ENCODE results near the gene PDZRN4. TPM values are rescaled to one million over a fixed set of nuclear protein-coding genes. Genes with fewer than 3 reads are reported as not detected.
A peak's percentile ranks its signal among the peaks of the same experiment; 100 is the strongest.

PDZRN4 gene
- total and polyA plus RNA-seq, 2 experiments from 2014 or later, result 0.90 TPM; not detected in 1

DNA sequence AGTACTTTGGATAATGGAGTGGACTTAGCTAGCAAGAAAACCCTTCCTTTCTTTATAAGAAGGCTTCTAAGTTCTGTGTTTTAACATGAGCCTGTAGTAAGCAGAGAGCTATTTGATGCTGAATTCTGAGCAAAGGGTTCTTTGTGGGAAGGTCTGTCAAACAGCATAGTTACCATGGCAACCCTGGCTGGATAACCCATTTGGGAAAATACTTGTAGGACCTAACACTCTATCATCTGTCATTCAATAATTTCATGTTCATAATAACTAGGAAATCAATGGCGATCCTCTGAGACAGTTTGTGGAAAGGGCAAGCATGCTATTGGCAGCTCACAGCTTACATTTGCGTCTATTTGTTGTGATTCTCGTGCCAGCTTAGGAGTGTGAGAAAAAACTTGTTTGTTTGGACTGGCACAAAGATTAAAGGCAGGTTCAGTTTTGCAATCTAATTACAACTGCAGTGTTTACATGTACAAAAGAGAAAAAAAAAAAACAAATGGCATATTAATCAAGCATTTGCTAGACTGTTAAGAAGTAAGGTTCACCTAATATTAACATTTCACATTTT lies 219.2 kb downstream of the PDZRN4 start:
- Mint-ChIP-seq H3K27ac (no peak overlapping the region), H3K27me3 (ENCODE audit: insufficient read depth, low read depth, poor library complexity) (peaks cover 2% of the 10 kb centered on the region), H3K36me3 (ENCODE audit: low read depth) (peaks cover 14% of the 10 kb centered on the region; the same call in 2 of the 3 replicates), H3K4me1 (peaks cover 19% of the 10 kb centered on the region; the same call in 2 of the 3 replicates), H3K9me3 (peaks cover 19% of the 10 kb centered on the region), H3K4me3 (no peak overlapping the region)
- Histone ChIP-seq H2AFZ (no peak overlapping the region), H3K79me2 (replicated peaks; ENCODE audit: insufficient read depth) (no peaks in the 10 kb centered on the region), H3K4me1 (ENCODE audit: insufficient read depth) (peaks cover 16% of the 10 kb centered on the region), H4K20me1 (replicated peaks; ENCODE audit: insufficient read depth) (no peaks in the 10 kb centered on the region), H3K36me3 (ENCODE audit: insufficient read depth) (no peaks in the 10 kb centered on the region), H3K27ac (ENCODE audit: low read depth) (no peak overlapping the region), H3K27me3 (ENCODE audit: insufficient read depth) (no peaks in the 10 kb centered on the region), H3K4me2 (no peak overlapping the region), H3K9me2 (ENCODE audit: insufficient read depth) (0 out of 2 replicates have a peak, but pooled peaks cover 3% of the 10 kb centered on the region), H3F3A (replicated peaks; ENCODE audit: low read depth) (no peaks in the 10 kb centered on the region), H3K4me3 (no peak overlapping the region)
- peak; percentile 51 for DNase-seq (ENCODE audit: low spot score)
- ATAC-seq, result no peak
- TF ChIP-seq, protein P1, sequence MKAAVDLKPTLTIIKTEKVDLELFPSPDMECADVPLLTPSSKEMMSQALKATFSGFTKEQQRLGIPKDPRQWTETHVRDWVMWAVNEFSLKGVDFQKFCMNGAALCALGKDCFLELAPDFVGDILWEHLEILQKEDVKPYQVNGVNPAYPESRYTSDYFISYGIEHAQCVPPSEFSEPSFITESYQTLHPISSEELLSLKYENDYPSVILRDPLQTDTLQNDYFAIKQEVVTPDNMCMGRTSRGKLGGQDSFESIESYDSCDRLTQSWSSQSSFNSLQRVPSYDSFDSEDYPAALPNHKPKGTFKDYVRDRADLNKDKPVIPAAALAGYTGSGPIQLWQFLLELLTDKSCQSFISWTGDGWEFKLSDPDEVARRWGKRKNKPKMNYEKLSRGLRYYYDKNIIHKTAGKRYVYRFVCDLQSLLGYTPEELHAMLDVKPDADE (IDR thresholded peaks at IDR 0.05), result no peak
- TF ChIP-seq JUNB (IDR thresholded peaks at IDR 0.05; ENCODE audit: unreplicated experiment) (no peak), EZH2phosphoT487 (IDR thresholded peaks at IDR 0.05; ENCODE audit: unreplicated experiment) (no peak), NANOG (IDR thresholded peaks at IDR 0.05; ENCODE audit: borderline replicate concordance) (no peak), CREB1 (CRISPR knock-in tag; IDR thresholded peaks at IDR 0.05; ENCODE audit: low read depth) (no peak)
- TF ChIP-seq, protein P2, sequence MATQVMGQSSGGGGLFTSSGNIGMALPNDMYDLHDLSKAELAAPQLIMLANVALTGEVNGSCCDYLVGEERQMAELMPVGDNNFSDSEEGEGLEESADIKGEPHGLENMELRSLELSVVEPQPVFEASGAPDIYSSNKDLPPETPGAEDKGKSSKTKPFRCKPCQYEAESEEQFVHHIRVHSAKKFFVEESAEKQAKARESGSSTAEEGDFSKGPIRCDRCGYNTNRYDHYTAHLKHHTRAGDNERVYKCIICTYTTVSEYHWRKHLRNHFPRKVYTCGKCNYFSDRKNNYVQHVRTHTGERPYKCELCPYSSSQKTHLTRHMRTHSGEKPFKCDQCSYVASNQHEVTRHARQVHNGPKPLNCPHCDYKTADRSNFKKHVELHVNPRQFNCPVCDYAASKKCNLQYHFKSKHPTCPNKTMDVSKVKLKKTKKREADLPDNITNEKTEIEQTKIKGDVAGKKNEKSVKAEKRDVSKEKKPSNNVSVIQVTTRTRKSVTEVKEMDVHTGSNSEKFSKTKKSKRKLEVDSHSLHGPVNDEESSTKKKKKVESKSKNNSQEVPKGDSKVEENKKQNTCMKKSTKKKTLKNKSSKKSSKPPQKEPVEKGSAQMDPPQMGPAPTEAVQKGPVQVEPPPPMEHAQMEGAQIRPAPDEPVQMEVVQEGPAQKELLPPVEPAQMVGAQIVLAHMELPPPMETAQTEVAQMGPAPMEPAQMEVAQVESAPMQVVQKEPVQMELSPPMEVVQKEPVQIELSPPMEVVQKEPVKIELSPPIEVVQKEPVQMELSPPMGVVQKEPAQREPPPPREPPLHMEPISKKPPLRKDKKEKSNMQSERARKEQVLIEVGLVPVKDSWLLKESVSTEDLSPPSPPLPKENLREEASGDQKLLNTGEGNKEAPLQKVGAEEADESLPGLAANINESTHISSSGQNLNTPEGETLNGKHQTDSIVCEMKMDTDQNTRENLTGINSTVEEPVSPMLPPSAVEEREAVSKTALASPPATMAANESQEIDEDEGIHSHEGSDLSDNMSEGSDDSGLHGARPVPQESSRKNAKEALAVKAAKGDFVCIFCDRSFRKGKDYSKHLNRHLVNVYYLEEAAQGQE (IDR thresholded peaks at IDR 0.05; ENCODE audit: unreplicated experiment), result no peak

DNA sequence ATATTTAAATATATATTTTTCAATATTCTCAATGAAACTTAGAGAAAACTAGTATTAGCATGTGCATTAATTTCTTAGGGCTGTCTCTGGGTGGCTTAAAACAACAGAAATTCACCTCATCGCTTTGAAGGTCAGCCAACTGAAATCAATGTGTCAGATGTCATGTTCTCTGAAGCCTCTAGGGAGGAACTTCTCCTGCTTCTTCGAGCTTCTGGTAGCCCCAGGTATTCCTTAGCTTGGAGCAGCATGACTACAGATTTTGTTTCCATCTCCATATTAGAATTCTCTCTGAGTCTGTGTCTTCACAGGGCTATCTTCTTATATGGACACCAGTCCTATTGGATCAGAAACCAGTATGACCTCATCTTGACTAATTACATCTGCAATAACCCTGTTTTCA lies 221.5 kb downstream of the PDZRN4 start:
- H3F3A ChIP-seq (replicated peaks; ENCODE audit: low read depth), result no peaks in the 10 kb centered on the region
- H3K27ac ChIP-seq (ENCODE audit: low read depth), result no peak overlapping the region
- H3K4me2 ChIP-seq, result no peak overlapping the region
- no peak overlapping the region for H2AFZ ChIP-seq
- peaks cover 9% of the 10 kb centered on the region; the same call in 2 of the 3 replicates for H3K36me3 Mint-ChIP-seq (ENCODE audit: low read depth)
- H3K4me3 ChIP-seq, result no peak overlapping the region
- H3K9me3 Mint-ChIP-seq, result peaks cover 14% of the 10 kb centered on the region
- H3K27ac Mint-ChIP-seq, result no peak overlapping the region
- no peaks in the 10 kb centered on the region for H3K27me3 Mint-ChIP-seq (ENCODE audit: insufficient read depth, low read depth, poor library complexity)
- 0 out of 2 replicates have a peak, but pooled peaks cover 3% of the 10 kb centered on the region for H3K9me2 ChIP-seq (ENCODE audit: insufficient read depth)
- peaks cover 3% of the 10 kb centered on the region; the same call in 2 of the 3 replicates for H3K4me1 Mint-ChIP-seq
- H3K27me3 ChIP-seq (ENCODE audit: insufficient read depth), result no peaks in the 10 kb centered on the region
- no peak overlapping the region for H3K4me3 Mint-ChIP-seq
- ATAC-seq (no peak), DNase-seq (ENCODE audit: low spot score) (peak; percentile 35)
- peaks cover 10% of the 10 kb centered on the region; the same call in 1 of the 2 replicates for H3K4me1 ChIP-seq (ENCODE audit: insufficient read depth)
- no peaks in the 10 kb centered on the region for H3K79me2 ChIP-seq (replicated peaks; ENCODE audit: insufficient read depth)
- no peaks in the 10 kb centered on the region for H3K36me3 ChIP-seq (ENCODE audit: insufficient read depth)
- no peaks in the 10 kb centered on the region for H4K20me1 ChIP-seq (replicated peaks; ENCODE audit: insufficient read depth)
- TF ChIP-seq STAT1 (IDR thresholded peaks at IDR 0.05; ENCODE audit: unreplicated experiment), result no peak
- TF ChIP-seq, protein P2 (IDR thresholded peaks at IDR 0.05; ENCODE audit: unreplicated experiment), result no peak
